GM19397 (cell line): ENCODE data around the gene EBLN2.

Experiments used
- ATAC-seq: cut with Tn5 transposase; IDR thresholded peaks from one replicate; pipeline ENCODE4 v1.9.1; 2021; ENCODE audit warnings: mild to moderate bottlenecking, moderate library complexity; ENCODE audit not compliant: unreplicated experiment

Gene EBLN2

DNA sequence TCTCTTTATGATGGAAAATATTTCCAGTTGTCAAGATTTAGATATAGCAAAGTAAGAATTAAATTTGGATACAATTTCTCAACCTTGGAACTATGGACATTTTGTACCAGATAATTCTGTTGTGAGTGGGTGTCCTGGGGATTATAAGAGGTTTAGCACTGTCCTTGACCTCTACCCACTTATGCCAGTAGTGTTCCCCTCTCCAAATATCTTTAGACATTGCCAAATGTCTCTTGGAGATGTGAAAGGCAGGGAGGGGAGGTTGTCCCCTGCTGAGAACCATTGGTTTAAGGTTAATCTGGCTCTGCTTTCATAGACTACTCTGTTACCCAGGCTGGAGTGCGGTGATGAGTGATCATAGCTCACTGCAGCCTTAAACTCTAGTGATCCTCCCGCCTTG is at the start of gene EBLN2:
TSS of gene EBLN2 (plus strand) at position 244 of the 400 bp plus-strand sequence. CDS start 423 bp downstream, outside the sequence.
- ATAC-seq, result no peak

DNA sequence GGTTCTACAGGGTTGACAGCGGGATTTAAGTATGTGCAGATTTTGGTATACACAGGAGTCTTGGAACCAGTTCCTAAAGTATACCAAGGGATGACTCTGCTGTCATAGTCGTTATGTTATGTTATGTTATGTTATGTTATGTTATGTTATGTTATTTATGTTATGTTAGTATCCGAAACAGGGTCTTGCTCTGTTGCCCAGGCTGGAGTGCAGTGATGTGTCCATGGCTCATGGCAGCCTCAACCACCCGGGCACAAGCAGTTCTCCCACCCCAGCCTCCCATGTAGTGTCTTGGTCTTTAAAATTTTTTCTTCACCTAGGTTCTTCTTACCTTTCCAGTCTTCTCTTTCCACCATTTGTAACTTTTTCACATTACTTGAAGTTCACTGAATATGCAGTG is 43.2 kb upstream of the EBLN2 start:
- no peak for ATAC-seq

DNA sequence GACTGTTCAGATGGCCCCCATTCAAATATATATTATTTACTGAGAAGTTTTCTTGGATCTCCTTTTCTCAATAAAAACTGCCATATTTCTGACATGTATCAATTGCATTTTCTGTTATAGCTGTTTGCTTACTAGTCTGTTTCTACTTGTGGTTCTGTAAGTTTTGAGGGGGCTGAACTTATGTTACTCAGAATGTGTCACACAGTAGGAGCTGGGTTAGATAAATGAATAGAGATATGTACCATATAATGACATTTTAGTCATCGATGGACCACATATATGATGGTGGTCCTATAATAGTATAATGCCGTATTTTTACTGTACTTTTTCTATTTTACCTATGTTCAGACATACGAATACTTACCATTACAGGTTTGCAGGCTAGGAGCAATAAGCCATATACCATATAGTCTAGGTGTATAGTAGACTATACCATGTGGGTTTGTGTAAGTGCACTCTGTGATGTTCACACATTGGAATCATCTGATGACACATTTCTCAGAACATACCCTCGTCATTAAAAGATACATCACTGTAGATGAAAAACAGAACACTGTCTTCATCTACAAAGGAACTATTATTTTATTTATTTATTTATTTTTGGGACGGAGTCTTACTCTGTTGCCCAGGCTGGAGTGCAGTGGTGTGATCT is 42.5 kb upstream of the EBLN2 start:
- no peak for ATAC-seq

DNA sequence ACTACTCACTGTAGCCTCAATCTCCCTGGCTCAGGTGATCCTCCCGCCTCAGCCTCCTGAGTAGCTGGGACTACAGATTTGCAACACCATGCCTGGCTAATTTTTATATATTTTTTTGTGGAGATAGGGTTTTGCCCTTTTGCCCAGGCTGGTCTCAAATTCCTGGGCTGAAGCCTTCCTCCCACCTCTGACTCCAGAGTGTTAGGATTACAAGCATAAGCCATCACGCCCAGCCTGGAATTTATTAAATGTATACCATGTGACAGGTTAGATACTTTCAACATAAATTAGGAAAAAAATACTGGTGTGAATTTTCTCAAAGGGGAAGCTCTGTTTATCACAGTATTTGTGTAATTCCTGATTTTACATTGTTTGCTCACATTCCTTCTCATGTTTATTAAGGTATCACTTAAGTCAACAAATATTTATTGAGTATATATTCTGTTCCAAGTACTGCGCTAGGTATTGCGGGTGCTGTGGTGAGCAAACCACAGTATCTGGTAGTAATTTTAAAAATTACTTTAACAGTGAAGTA is 40.1 kb upstream of the EBLN2 start:
- no peak for ATAC-seq

DNA sequence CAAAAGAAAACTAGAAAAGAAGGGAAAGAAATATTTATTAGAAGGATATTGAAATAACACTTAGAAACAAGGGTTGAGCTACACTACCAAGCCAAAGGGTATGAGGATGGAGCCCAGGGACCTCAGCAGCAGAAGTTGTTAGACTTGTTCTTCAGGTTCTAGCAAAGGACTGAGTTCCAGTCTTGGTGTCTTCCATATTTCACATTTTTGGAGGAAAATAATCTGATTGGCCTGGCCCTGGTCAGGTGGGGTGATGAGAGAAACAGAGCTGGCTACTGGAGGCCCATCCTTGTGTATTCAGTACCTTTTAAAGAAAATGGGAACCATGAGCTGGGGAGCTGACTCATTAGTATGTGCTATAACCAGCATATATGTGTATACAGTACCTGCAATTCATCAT is 36.6 kb upstream of the EBLN2 start:
- no peak for ATAC-seq

DNA sequence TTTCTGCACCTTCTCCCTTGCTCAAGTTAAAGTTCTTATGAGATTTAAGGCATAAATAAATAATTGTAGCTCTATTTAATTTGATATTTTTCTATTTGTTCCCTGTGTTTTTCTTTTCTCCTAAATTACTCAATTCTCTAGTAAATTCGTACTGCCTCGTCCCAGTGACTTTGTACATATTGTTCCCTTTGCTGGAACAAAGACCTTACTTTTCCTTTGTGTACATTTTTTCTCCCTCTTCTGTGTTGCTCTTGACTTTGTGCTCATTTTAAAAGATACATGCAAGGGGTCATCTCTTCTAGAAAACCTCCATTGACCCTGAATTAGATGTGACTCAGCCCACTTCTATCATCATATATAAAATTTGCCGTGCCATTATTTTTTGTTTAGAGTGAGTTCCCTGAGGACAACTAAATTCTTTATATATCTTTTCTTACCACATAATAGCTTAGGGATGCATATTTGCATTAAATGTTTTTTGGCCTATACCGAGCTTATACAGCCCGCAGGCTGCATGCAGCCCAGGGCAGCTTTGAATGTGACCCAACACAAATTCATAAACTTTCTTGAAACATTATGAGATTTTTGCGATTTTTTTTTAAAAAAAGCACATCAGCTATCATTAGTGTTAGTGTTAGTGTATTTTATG is 35.2 kb upstream of the EBLN2 start:
- no peak for ATAC-seq

DNA sequence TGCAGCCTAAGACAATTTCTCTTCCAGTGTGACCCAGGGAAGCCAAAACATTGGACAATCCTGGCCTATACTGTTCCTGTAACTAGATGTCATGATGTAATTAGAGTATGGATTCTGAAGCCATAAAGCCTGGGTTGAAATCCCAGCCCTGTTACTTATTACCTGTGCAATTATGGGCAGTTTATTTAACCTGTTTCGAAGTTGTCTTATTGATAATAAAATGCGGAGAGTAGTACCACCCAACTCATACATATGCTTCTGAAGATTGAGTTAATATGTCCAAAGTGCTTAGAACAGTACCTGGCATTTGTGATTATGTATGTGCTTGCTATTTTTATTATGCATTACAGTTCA is 34.7 kb upstream of the EBLN2 start:
- no peak for ATAC-seq

DNA sequence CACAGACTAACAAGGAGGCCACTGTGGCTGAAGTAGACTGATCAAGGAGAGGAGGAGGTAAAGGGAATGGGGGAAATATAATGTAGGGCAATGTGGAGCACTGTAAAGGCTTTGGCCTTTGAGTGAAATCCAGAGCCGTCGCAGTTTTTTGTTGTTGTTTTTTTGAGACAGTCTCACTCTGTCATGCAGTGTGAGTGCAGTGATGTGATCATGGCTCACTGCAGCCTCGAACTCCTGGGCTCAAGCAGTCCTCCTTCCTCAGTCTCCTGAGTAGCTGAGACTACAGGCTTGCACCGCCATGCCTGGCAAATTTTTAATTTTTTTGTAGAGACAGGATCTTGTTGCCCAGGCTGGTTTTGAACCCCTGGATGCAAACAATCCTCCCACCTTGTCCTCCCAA is 32.7 kb upstream of the EBLN2 start:
- no peak for ATAC-seq

DNA sequence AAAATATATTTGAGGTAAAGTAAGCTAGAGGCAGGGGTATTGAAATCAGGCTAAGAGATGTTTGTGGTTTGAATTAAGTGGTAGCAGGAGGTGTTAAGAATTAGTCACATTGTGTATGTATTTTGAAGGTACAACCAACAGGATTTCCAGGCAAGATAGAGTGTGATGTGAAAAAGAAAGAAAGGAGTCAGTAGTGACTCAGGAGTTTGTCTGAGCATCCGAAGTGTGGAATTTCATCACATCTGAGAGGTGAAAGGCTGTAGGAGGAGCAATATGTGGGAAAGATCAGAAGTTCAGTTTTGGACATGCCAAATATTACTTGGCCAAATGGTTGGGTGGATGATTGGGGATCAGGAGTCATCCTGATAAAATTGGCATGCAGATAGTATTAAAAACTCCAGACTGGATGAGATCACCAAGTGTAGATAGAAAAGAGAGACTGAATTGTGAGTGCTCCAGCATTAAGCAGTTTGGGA is 32.1 kb upstream of the EBLN2 start:
- ATAC-seq, result no peak

DNA sequence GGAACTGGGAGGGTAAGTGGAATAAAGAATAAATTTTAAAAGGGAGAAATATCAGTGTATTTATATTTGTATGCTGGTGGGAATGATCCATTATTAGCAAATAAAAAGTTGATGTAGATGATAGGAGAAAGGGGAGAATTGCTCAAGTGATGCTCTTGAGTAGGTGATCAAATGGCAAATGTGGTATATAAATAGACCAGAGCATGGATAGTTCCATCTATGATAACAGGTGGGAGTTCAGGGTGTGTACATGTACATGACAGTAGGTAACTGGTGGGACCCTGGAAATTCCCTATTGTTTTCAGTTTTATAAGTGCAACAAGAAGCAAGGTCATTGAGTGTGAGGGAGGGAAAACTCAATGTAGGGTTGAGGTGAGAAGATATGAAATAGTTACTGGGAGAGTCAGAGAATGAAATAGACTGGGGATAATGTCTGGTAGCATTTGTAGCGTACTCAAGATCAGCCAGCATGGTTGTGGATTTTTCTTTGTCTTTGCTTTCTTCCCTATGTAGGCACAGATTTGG is 31.3 kb upstream of the EBLN2 start:
- no peak for ATAC-seq

DNA sequence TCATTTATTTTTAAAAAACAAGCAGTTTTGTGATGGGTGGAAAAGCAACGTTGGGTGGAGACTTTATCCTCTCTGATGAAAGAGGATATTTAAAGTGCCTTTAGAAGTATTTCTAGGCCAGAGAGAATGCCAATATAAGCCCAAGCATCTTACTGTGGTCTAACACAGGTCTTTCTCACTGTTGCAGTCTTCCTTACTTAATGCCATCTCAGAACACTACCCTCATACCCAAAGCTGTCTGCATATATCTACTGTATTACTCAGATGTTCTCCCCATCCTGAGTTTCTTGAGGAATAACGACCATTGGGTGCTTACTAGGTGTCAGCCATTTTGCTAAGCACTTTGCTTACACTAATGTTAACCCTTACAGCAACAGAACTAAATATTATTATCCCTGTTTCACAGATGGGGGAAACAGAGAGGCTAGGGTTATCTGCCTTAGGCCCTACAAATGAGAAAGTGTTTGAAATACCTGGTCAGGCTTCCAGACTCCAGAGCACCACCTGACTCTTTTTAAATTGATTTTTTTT is 29.8 kb upstream of the EBLN2 start:
- ATAC-seq, result no peak

DNA sequence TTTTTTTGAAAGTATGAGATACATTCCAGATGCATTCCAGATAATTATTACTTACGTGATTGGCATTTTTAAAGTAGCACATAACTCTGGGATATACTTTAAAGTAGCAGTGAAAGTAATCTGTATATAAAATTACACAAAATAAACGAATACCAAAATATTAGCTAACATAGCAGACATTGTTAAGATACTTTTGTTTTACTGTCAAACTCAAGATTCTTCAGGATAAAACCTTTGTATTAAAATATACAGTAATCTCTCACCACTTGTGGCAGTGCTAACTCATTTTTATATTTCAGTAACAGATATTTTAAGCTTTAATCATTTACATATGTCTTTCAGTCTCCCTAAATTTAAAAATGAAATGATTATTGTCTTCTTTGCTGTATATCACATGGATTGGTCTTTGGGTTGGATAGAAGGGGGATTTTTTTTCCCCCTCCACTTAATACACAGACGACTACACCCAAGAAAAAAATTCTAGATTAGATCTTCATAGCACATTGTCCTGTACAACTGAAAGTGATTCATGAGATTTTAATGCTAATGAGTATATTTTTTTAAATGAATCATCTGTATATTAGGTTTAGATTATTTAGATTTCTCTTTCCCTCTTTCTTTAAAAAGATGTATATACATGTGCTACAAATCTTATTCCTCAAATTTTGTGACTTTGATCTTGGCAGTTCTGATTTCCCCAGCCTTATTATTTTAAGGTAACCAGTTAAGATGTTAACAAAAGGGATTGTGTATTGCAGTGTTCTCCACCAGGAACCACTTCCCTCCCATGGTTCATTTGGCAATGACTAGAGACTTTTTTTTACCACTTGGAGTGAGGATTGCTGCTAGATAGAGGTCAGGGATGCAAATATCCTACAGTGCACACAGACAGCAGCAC is 24.5 kb upstream of the EBLN2 start:
- ATAC-seq, result no peak

DNA sequence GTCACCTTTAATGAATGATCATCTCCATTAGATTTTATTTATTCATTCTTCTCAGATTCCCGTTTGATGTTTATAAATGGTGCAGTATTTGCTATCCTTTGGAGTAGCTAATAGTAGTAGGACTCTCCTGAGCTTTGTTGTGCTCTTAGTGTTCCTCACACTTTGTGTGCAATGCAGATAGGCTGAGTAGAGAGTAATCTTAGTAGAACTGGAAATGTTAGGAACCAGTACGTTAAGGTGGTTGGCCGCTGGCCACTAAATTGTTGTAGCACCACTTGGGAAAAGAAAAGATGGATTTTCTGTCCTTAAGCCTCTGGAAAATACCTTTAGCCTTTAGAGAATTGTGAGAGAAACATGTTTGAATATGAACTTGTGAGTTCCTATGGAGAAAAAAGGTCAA is 19.9 kb upstream of the EBLN2 start:
- ATAC-seq, result no peak

DNA sequence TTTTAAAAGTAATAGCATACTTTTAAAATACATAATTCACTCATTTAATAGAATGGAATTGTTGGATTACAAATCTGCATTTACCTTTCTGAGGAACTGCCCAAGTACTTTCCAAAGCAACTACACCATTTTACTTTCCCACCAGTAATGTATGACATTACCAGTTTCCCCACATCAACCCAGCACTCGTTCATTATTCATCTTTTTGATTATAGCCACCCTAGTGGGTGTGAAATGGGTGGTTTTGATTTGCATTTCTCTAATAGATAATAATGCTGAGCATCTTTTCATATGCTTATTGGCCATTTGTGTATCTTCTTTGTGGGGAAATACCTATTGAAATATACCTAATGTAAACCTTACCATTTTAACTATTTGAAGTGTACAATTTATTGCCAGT is 18.0 kb upstream of the EBLN2 start:
- no peak for ATAC-seq

DNA sequence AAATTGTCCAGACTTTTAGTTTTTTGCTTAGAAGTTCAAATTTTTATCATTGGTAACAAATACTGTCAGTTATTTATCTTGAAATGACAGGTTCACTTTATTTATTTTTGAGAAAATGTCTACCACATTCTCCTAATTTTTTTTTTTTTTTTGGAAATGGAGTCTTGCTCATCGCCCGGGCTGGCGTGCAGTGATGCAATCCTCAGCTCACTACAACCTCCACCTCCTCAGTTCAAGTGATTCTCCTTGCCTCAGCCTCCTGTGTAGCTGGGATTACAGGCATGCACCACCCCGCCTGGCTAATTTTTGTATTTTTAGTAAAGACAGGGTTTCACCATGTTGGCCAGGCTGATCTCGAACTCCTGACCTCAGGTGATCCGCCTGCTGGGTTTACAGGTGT is 16.1 kb upstream of the EBLN2 start:
- no peak for ATAC-seq

DNA sequence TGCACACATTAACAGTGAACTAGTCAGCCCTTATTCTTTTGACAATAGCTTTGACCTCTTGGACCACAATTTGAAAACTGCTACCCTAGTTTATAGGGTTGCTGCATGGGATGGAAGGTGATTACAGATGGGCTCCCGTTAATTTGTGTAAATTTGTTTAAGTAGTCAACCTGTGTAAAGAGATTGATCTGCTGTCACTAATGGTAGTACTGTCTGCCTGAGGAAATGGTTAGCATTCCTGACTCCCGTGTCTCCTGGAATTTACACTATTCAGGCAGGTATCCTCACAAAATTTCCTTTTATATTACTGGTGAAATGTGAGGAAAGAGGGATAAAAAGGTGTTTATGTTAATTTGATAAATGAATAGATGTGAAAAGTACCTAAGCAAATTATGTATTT is 15.3 kb upstream of the EBLN2 start:
- ATAC-seq, result no peak

DNA sequence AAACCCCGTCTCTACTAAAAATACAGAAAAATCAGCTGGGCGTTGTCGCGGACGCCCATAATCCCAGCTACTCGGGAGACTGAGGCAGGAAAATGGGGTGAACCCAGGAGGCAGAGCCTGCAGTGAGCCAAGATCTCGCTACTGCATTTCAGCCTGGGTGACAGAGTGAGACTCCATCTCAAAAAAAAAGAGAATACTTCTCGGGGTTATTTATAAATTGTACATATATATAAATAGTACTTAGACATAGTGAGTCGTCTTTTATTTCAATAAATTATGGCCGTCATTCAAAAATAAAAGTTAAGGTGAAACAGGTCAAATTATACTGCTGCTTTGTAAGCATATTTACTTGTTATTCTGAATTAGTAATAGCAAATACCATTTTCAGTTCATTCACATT is 12.1 kb upstream of the EBLN2 start:
- ATAC-seq, result no peak

DNA sequence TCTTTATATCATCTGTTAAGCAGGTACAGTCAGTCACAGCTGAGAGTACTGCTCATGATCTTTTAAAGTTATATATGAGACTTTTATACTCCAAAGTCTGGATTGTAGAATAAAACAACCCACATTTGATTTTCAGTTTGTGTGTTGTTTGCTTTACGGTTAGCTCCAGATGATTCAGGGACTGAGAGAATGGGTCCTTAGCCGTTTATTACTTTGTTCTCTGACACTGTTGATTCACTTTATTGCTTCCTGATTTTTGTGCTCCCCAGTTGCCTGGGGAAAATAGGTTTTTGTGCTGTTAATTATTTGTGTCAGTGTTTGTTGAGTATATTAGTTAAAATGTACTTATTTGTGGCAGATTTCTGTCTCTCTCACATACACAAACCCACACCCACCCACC is 8.6 kb upstream of the EBLN2 start:
- ATAC-seq, result no peak

DNA sequence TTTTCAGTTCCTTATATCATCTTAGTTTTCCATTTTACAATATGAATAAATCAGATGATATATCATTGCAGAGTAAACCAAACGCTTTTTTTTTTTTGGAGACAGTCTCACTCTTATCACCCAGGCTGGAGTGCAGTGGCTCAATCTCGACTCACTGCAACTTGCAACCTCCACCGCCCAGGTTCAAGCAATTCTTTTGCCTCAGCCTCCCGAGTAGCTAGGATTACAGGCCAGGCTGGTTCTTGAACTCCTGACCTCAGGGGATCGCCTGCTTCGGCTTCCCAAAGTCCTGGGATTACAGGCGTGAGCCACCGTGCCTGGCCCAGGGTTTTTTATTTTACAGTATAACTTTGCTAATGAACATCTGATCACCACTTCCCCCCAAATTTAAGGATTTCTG is 5.9 kb upstream of the EBLN2 start:
- no peak for ATAC-seq

DNA sequence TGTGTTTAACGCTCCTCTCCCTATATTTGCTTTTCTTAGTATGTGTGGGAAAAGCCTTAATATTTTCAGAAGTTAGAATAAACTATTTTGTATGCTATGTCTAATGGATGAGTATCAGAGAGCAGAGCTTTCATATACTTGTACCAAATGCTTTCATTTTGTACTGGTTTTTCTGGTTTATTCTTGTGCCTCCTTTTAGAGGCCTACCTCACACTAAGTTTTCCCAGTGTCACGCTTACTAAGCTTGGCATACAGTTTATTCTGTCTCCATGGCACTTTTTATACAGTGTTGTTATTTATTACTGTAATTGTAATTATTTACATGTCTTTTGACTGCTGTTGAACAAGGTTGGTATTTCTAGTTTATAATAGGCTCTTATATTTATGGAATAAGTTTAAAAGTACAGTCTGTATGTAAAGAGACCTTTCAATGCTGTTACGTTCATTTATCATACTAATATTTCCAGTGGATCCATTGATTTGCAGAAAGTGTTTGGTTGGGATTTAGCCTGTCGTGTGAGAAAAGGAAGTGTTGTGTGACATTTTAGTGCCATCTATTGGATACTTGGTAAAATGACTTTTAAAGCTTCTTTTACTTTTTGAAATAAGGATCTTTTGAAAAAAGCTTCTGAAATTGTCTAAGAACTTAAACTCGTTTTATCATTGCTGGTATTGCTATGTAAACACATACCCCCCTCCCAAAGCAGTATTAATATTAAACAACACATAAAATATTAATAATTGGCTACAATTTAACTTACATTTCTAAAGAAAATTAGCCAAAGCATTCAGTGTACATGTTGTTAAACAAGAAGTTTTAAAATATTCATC is 5.2 kb upstream of the EBLN2 start:
- no peak for ATAC-seq
